PC-9 (cell line): Measurements from ENCODE around the gene EIF4A3. TPM values are rescaled to one million over a fixed set of nuclear protein-coding genes. Genes with fewer than 3 reads are reported as not detected.

ENCODE experiments used
- BruUV-seq: library from RNA; stranded (reverse); fragments of 400-500 nt; replicated peaks from 2 replicates; lab custom pipeline; 2021; lab: Mats Ljungman, UMichigan
- CTCF ChIA-PET: fragments of 300-600 bp; sonication (Branson Sonifier 250); formaldehyde crosslinking; loops from one replicate; lab custom pipeline; 2022; ENCODE audit warnings: antibody characterized with exemption; lab: Charles Lee
- POLR2A ChIA-PET: fragments of 300-600 bp; sonication (Branson Sonifier 250); formaldehyde crosslinking; loops from one replicate; lab custom pipeline; 2022; ENCODE audit warnings: antibody characterized with exemption; ENCODE audit not compliant: unreplicated experiment; lab: Charles Lee
- DNase-seq, 2 experiments: peaks; one replicate each; pipeline versions ENCODE4 v3.0.0 to v3.0.0-alpha.2; 2015 to 2022; ENCODE audit warnings: mixed read lengths in 1 of 2
- H2AFZ ChIP-seq: fragments of 200-600 bp; sonication (generic); 2 replicates; pipeline ENCODE4 v1.8.1; 2017; ENCODE audit warnings: antibody characterized with exemption
- H3F3A ChIP-seq: fragments of 200-600 bp; sonication (generic); 2 replicates; pipeline ENCODE4 v1.8.1; 2017; ENCODE audit warnings: antibody characterized with exemption, mild to moderate bottlenecking, low read depth; ENCODE audit not compliant: insufficient read depth
- H3K27ac ChIP-seq: fragments of 200-600 bp; sonication (generic); 2 replicates; pipeline ENCODE4 v1.6.1; 2016; ENCODE audit warnings: mixed run types
- H3K27me3 ChIP-seq: fragments of 200-600 bp; sonication (generic); 2 replicates; pipeline ENCODE4 v1.6.1; 2016; ENCODE audit warnings: low read depth, mixed run types; ENCODE audit not compliant: insufficient read depth
- H3K36me3 ChIP-seq: fragments of 200-600 bp; sonication (generic); 2 replicates; pipeline ENCODE4 v1.6.1; 2016; ENCODE audit warnings: low read depth, mixed run types
- H3K4me1 ChIP-seq: fragments of 200-600 bp; sonication (generic); replicated peaks from 2 replicates; pipeline ENCODE4 v1.6.1; 2016; ENCODE audit warnings: mixed run types; ENCODE audit not compliant: insufficient read depth
- H3K4me2 ChIP-seq: fragments of 200-600 bp; sonication (generic); 2 replicates; pipeline ENCODE4 v1.6.1; 2017; ENCODE audit warnings: mixed run types
- H3K4me3 ChIP-seq: fragments of 200-600 bp; sonication (generic); 2 replicates; pipeline ENCODE4 v1.6.1; 2016; ENCODE audit warnings: mixed run types
- H3K79me2 ChIP-seq: fragments of 200-600 bp; sonication (generic); 2 replicates; pipeline ENCODE4 v1.6.1; 2017; ENCODE audit warnings: low read depth, mixed run types
- H3K9me2 ChIP-seq: fragments of 200-600 bp; sonication (generic); 2 replicates; pipeline ENCODE4 v1.8.1; 2017; ENCODE audit warnings: mild to moderate bottlenecking; ENCODE audit not compliant: insufficient read depth
- H3K9me3 ChIP-seq: fragments of 200-600 bp; sonication (generic); 2 replicates; pipeline ENCODE4 v1.8.1; 2016; ENCODE audit warnings: low read depth; ENCODE audit not compliant: insufficient read depth
- H4K20me1 ChIP-seq: fragments of 200-600 bp; sonication (generic); 2 replicates; pipeline ENCODE4 v1.8.1; 2017; ENCODE audit not compliant: insufficient read depth
- EZH2 ChIP-seq: fragments of 200-600 bp; sonication (generic); IDR thresholded peaks from 2 replicates; pipeline ENCODE4 v1.8.0; 2017; ENCODE audit warnings: antibody characterized with exemption, low read depth
- intact Hi-C: fragments of 100-400 bp; cut with micrococcal nuclease; formaldehyde crosslinking; loops from one replicate; pipeline ENCODE4 v1.10.0; 2022; ENCODE audit not compliant: unreplicated experiment
- total RNA-seq: library from RNA; stranded (reverse); gene quantifications from 2 replicates; pipeline ENCODE4 v1.2.3, GENCODE V29; 2021
- TF ChIP-seq, protein P1 (sequence below): fragments of 200-600 bp; sonication (generic); conservative IDR thresholded peaks from 2 replicates; pipeline ENCODE4 v1.6.1; 2017; ENCODE audit warnings: mixed run types, antibody characterized with exemption, mild to moderate bottlenecking, moderate library complexity

The EIF4A3 gene
- total RNA-seq, 1 experiment from 2014 or later: 114 TPM

DNA sequence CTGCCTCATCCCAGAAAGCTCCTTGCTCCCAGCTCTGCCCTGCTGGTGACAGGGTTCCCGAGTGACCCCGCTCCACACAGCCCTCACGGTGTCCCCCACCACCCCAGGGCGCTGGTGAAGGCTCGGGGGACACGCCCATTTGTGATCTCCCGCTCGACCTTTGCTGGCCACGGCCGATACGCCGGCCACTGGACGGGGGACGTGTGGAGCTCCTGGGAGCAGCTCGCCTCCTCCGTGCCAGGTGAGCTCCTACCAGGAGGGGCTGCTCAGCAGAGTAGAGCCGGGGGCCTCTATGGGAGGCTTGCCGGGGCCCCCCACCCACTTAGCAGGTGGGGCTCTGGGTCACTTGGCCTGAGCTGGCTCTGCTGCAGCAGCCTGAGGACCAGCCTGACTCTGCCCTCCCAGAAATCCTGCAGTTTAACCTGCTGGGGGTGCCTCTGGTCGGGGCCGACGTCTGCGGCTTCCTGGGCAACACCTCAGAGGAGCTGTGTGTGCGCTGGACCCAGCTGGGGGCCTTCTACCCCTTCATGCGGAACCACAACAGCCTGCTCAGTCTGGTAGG, 34.4 kb downstream of the EIF4A3 start:
- H3K4me2 ChIP-seq: no peak overlapping the region
- no peak for DNase-seq
- no peak overlapping the region for H3K4me3 ChIP-seq
- H3K9me3 ChIP-seq: no peaks in the 10 kb centered on the region
- TF ChIP-seq EZH2: no peak
- TF ChIP-seq, protein P1, sequence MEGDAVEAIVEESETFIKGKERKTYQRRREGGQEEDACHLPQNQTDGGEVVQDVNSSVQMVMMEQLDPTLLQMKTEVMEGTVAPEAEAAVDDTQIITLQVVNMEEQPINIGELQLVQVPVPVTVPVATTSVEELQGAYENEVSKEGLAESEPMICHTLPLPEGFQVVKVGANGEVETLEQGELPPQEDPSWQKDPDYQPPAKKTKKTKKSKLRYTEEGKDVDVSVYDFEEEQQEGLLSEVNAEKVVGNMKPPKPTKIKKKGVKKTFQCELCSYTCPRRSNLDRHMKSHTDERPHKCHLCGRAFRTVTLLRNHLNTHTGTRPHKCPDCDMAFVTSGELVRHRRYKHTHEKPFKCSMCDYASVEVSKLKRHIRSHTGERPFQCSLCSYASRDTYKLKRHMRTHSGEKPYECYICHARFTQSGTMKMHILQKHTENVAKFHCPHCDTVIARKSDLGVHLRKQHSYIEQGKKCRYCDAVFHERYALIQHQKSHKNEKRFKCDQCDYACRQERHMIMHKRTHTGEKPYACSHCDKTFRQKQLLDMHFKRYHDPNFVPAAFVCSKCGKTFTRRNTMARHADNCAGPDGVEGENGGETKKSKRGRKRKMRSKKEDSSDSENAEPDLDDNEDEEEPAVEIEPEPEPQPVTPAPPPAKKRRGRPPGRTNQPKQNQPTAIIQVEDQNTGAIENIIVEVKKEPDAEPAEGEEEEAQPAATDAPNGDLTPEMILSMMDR: no peak
- H3K27me3 ChIP-seq: no peaks in the 10 kb centered on the region
- H3K27ac ChIP-seq: no peak overlapping the region
- no peaks in the 10 kb centered on the region for H3K36me3 ChIP-seq
- no peak overlapping the region for H2AFZ ChIP-seq
- no peaks in the 10 kb centered on the region for H3K4me1 ChIP-seq
- POLR2A ChIA-PET: no interaction called here
- intact Hi-C loops: no loop called here
- no peaks in the 10 kb centered on the region for H3K79me2 ChIP-seq
- no peaks in the 10 kb centered on the region for H4K20me1 ChIP-seq
- no TSS peak for BruUV-seq
- CTCF ChIA-PET: no interaction called here
- H3F3A ChIP-seq: no peaks in the 10 kb centered on the region
- H3K9me2 ChIP-seq: no peaks in the 10 kb centered on the region

DNA sequence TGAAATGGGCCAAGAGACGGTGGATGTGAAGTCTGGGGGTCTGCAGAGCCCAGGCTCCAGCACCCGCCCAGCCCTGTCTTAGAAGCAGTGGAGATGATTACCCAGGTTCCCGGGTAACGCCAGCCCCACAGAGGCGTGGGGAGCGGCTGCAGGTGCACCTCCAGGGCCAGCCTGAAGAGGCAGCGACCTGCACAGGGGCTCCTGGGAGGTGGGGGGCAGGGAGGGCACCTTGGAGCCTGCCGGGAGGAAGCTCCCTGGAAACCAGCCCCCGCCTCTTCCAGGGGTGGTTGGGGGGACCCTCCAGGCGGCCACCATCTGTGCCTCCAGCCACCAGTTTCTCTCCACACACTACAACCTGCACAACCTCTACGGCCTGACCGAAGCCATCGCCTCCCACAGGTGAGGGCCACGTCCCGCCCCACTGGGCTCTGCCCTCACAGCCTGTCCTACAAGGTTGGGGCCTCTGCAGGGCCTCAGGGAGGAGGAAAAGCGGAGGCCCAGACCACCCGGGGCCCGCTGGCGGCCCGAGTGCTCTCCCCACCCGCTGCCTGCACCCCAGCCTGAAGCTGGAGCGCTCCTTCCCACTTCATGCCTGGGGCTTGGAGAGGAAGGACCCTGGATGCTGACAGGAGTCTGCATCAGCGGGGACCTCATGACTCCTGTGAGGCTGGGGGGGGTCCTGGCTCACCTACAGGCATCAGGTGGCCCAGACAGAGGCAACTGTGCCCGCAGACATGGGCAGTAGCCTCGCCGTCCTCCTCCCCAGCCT, 35.0 kb downstream of the EIF4A3 start:
- Histone ChIP-seq H3K27me3 (no peaks in the 10 kb centered on the region), H3K9me2 (no peaks in the 10 kb centered on the region), H3K9me3 (no peaks in the 10 kb centered on the region), H3K4me1 (no peaks in the 10 kb centered on the region), H3K4me3 (no peak overlapping the region), H4K20me1 (no peaks in the 10 kb centered on the region), H2AFZ (no peak overlapping the region), H3K79me2 (no peaks in the 10 kb centered on the region), H3K27ac (no peak overlapping the region), H3F3A (no peaks in the 10 kb centered on the region), H3K36me3 (no peaks in the 10 kb centered on the region), H3K4me2 (no peak overlapping the region)
- no TSS peak for BruUV-seq
- ChIA-PET CTCF (no interaction called here), POLR2A (no interaction called here)
- intact Hi-C loops: no loop called here
- no peak for DNase-seq
- TF ChIP-seq, protein P1: no peak
- no peak for TF ChIP-seq EZH2

DNA sequence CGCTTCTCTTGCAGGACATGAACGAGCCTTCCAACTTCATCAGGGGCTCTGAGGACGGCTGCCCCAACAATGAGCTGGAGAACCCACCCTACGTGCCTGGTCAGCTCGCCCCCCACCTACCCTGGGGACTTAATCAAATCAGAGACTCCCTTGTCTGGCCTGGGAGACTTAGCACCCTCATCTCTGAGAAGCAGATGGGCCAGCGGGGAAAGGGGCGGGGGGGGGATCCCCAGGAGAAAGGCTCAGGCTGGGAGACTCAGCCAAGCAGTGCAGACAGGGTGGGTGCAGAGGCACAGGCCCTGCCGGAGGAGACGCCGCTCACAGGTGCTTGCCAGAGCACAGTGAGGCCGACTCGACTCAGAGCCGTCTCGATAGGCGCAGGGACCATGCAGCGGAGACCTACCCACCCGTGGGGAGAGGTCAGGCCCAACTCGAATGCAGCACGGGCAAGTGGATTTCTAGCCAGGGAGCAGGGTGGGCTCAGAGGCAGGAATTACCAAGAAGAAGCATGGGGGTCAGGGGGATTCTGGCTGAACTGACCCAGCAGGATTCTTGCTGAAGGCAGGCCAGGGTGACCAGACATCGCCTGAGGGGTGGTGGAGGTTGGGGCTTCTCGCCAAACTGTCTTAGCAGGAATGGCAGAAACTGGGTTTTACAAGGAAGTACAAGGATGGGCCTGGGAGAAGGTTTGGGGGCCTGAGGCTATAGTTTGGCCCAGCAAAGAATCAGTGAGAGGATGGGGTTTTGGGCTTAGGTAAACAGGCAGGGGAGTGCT, 35.8 kb downstream of the EIF4A3 start:
- DNase-seq: no peak
- Histone ChIP-seq H3K27ac (no peak overlapping the region), H3F3A (no peaks in the 10 kb centered on the region), H3K4me1 (no peaks in the 10 kb centered on the region), H3K9me3 (no peaks in the 10 kb centered on the region), H3K9me2 (no peaks in the 10 kb centered on the region), H2AFZ (no peak overlapping the region), H3K4me2 (no peak overlapping the region), H4K20me1 (no peaks in the 10 kb centered on the region), H3K79me2 (no peaks in the 10 kb centered on the region), H3K27me3 (no peaks in the 10 kb centered on the region), H3K36me3 (no peaks in the 10 kb centered on the region), H3K4me3 (no peak overlapping the region)
- BruUV-seq: no TSS peak
- POLR2A ChIA-PET: no interaction called here
- TF ChIP-seq, protein P1: no peak
- no peak for TF ChIP-seq EZH2
- intact Hi-C loops: no loop called here
- CTCF ChIA-PET: no interaction called here
